HG03342 (cell line): ENCODE results near the gene AFAP1L1.
"Not testable (repeated sequence)": the region's sequence is repeated elsewhere in the genome, so short reads cannot be mapped to it uniquely, and the experiment has no call there.

ENCODE experiments used
- ATAC-seq: cut with Tn5 transposase; IDR thresholded peaks from one replicate; pipeline ENCODE4 v1.9.1; 2021; ENCODE audit warnings: mild to moderate bottlenecking, moderate library complexity; ENCODE audit not compliant: unreplicated experiment

AFAP1L1 gene

DNA sequence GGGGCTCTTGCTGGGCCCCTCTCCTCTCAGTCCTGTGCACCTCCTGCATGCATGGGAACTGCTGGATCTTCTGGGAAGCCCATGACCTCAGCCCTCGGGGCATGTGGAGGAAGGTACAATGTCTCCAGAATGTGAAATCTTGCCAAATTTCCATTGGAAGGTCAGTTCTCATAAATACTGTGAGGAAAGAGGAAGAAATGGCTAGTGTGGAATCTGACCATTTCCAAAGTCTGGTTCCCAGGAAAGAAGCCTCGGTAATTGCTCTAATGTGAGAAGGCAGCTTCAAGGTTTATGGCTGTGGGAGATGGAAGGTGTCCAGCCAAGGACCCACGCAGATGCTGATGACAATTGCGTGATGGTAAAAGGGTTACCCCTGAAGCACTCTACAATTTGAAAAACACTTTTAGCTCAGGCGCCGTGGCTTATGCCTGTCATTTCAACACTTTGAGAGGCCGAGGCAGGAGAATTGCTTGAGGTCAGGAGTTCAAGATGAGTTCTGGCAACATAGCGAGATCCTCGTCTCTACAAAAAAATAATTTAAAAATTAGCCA is 115.5 kb downstream of the AFAP1L1 start:
- no peak for ATAC-seq

DNA sequence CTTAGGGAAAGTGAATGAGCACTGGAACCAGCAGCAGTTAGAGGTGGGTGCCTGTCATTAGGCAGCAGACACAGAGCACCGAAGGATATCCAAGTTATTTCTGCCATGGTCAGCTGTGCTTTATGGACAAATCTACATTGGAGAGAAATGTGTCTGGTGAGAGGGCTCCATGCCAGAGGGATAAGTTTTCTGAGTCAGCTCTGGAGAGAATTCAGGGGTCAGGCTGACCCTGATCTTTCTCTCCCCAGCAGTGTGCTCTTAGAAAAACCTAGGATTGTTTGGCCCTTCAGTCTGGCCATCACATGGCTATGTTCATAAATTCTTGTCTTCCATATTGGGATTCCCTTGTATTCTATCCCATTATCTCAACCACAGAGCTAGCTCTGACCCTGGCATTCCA is 116.3 kb downstream of the AFAP1L1 start:
- ATAC-seq = no peak

- ATAC-seq = no peak
These were observed 117.0 kb downstream of the AFAP1L1 start for GRCh38 chr5:149388498-149389190.

DNA sequence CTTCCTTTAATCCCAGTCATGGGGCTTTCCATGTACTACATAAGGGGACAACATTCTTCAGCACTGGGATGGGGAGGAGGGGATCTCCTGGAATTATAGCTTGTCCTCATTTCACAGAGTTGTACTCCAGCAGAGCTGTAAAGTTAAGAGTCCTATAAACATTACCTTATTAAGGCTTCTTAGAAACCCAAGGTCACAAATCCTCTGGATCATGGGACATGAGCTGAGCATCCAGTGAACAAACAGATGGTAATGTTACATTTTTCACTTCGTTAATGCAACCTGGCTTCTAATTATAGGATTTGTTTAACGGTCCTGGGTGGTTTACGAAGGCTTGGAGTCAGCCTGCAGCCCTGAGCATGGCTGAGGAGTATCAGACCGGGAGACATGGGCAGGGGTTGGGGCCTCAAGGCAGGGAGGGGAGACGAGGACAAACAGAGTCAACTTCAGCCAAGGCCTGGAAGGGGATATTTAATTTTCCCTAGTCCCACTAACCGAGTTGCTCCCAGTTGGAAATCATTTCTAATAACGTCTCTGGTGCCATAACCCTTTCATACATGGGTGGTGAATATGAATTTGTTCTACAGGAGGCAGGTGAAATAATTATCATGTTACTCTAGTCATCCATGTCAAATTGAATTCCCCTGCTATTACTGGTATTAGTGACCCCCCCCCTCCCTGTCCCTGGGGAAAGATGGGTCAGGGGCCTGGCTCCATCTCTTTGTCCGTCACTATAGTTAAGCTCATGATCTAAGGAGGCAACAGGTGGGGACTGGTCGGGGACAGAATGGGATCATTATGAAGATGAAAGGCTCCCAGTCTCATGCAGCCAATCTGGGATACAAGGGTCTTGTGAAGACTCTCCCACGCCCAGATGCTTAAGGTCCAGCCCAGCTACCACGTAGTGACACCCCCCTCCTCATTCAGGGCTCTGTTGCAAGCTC is 118.2 kb downstream of the AFAP1L1 start:
- ATAC-seq = no peak

DNA sequence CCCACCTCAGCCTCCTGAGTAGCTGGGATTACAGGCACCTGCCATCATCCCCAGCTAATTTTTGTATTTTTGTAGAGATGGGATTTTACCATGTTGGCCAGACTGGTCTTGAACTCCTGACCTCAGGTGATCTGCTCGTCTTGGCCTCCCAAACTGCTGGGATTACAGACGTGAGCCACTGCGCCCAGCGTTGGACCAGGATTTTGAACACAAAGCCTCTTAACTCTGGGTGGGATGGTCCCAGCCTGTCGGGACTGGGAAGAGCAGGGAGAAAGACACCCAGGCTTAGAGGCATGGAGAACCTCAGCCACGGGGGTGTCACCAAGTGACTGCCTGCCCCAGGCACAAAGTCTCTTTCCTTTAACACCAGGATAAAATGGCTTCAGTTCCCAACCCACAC is 119.4 kb downstream of the AFAP1L1 start:
- not testable (repeated sequence) for ATAC-seq
